AG10803 (cell line): ENCODE data around the gene TESMIN.

Source experiments
- DNase-seq: peaks from one replicate; pipeline ENCODE4 v3.0.0; 2010; ENCODE audit warnings: low read depth
- H3K4me3 ChIP-seq: 2 replicates; pipeline ENCODE4 v1.5.1; 2011; ENCODE audit warnings: mild to moderate bottlenecking, low read length, control low read depth
- TF ChIP-seq, protein P1 (sequence below): conservative IDR thresholded peaks from 2 replicates; pipeline ENCODE4 v1.5.1; 2011; ENCODE audit warnings: mild to moderate bottlenecking, low read length, control low read depth, inconsistent platforms

TESMIN gene

DNA sequence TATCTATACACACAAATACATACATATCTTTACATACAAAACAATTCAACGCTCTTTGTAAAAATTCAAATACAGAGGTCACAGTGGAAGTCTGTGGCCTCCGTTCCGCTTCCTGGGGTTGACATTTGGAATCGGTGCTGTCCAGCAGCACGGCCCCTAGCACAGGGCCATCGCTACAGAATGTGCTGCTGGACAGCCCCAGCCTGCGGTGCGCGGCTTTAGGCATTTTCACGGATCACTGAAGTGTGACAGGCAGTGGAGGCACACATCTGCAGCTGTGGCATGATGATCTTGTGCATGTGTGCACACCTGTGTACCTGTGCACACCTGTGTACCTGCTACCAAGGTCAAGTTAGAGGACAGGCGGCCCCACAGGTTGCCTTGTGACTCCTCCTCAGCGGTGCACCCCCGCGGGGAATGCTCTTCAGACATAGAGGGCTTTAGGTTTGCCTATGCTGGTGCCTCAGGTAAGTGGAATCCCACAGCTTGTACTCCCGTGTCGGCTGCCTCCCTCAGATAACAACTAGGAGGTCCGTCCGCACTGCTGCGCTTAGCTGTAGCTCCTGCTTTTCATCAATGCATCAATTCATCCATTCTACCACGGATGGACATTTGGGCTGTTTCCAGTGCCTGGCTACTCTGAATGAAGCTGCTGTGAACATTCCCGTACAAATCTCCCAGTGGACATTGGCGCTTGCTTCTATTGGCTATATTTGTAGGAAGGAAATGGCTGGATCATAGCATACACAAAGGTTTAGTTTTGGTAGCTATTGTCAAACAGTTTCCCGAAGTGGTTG lies 37.1 kb downstream of the TESMIN start:
- no peak for DNase-seq
- TF ChIP-seq, protein P1, sequence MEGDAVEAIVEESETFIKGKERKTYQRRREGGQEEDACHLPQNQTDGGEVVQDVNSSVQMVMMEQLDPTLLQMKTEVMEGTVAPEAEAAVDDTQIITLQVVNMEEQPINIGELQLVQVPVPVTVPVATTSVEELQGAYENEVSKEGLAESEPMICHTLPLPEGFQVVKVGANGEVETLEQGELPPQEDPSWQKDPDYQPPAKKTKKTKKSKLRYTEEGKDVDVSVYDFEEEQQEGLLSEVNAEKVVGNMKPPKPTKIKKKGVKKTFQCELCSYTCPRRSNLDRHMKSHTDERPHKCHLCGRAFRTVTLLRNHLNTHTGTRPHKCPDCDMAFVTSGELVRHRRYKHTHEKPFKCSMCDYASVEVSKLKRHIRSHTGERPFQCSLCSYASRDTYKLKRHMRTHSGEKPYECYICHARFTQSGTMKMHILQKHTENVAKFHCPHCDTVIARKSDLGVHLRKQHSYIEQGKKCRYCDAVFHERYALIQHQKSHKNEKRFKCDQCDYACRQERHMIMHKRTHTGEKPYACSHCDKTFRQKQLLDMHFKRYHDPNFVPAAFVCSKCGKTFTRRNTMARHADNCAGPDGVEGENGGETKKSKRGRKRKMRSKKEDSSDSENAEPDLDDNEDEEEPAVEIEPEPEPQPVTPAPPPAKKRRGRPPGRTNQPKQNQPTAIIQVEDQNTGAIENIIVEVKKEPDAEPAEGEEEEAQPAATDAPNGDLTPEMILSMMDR: no peak

DNA sequence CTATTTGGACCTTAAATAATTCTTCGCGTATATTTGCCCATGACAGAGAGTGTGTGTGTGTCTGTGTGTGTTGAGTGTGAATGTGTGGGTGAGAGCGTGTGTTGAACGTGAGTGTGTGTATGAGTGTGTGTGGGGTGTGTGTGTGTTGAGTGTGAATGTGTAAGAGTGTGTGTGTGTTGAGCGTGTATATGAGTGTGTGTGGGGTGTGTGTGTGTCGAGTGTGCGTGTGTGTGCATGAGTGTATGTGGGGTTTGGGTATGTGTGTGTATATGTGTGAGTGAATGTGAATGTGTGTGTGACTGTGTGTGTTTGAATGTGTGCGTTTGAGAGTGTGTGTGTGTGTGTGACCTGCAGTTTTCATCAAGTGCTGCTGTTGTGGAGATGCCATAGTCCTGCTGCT lies 40.2 kb downstream of the TESMIN start:
- TF ChIP-seq, protein P1: no peak
- DNase-seq: no peak
- no peak overlapping the region for H3K4me3 ChIP-seq

More for the DNA sequence above, 37.1 kb downstream of the TESMIN start:
- H3K4me3 ChIP-seq: no peak overlapping the region

DNA sequence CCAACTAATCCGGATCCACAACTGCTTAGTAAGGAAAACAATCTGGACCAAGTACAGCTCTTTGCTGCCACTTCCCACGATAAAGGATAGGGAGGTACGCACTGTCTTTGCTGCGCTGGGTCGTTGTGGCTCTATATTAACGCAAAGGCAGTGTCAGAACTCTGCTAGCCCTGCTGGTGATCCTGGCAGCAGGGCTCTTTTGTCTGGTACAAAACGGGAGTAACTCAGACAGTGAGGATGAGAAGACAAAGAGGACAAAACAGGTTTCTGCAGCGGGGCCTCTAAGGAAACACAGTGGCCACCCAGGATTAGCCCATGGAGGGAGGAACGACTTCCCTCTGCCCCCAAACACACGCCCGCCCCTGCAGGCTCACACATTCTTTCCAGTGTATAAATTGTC lies 40.9 kb downstream of the TESMIN start:
- H3K4me3 ChIP-seq: no peak overlapping the region
- no peak for DNase-seq
- TF ChIP-seq, protein P1: no peak

DNA sequence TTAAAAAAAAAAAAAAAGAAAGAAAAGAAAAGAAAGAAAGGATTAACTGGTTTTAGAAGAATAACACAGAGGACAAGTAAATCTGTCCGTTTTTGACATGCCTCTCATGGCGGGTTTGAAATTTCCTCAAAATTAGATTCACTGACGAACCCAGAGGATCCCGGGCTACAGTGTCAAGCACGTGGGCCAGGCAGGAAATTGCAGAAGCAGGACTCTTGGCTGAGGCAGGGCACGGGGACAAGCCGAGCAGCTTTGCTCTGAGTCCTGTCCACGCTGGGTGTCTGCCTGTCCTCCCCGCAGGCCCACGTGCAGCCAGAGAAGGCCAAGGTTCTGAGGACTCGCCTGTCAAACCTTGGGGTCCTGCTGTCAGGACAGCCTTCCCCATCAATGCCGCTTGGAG lies 42.3 kb downstream of the TESMIN start:
- TF ChIP-seq, protein P1: no peak
- H3K4me3 ChIP-seq: no peak overlapping the region
- DNase-seq: no peak

DNA sequence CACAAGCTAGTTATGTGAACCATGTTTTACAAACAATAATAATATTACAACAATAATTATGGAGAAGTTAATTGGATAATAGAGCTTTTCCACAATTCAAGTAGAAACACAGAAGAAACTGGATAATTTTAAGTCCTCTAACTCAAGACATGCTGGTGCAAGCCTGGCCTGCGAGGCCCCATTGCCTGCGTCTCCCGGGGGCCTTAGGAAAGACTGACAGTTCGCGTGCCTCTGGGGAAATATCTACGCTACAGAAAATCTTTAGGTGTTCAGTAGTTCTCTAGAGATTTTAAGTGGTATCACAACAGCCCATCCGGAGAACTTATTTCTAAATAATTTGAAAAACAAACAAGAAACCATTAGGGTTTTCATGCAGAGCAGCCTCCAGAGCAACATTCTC lies 43.8 kb downstream of the TESMIN start:
- TF ChIP-seq, protein P1: no peak
- no peak overlapping the region for H3K4me3 ChIP-seq
- DNase-seq: no peak

DNA sequence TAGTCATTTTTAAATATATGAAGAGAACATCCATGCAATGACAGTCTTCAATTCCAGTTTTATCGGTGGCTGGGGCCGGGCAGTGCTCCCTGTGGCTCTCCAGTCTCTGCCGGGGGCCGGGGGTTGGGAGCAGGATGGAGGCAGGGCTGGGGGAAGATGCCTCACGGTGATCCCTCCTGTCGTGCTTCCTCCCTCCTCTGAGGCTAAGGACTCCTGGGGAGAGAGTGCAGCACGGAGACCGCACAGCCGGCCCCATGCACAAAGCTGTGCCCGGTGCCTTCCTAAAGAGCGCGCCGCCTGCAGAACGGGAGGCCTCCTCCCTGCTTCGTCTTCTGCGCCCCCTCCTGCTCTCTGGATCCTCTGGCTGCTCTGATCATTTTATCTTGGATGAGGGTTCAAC lies 46.4 kb downstream of the TESMIN start:
- no peak for DNase-seq
- TF ChIP-seq, protein P1: no peak
- H3K4me3 ChIP-seq: no peak overlapping the region

DNA sequence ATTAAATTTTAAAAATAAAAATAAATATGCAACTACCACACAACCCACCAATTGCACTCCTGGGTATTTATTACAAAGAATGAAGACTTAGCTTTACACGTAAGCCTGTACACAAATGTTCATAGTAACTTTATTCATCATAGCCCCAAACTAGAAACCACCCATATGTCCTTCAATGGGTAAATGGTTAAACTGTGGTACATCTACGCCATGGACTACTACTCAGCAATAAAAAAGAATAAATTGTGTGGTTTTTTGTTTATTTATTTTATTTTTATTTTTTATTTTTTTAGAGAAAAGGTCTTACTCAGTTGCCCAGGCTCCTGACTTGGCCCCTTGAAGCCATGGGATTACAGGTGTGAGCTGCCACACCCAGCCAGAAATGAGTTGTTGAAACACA lies 52.3 kb downstream of the TESMIN start:
- TF ChIP-seq, protein P1: no peak
- no peak for DNase-seq
- H3K4me3 ChIP-seq: no peak overlapping the region
